Smooth muscle cell (in vitro differentiated cells): Measurements from ENCODE around the gene A1BG. TPM values are rescaled to one million over a fixed set of nuclear protein-coding genes. Genes with fewer than 3 reads are reported as not detected.

Source experiments
- DNase-seq: peaks from one replicate; lab custom pipeline; 2025; ENCODE audit not compliant: unreplicated experiment; lab: John Stamatoyannopoulos, UW
- H2AFZ ChIP-seq: fragments of 200-600 bp; sonication (generic); 2 replicates; pipeline ENCODE4 v1.6.0; 2016; ENCODE audit warnings: antibody characterized with exemption, low read depth, mild to moderate bottlenecking
- H3F3A ChIP-seq: fragments of 200-600 bp; sonication (generic); 2 replicates; pipeline ENCODE4 v1.6.0; 2017; ENCODE audit warnings: antibody characterized with exemption, low read depth
- H3K27ac ChIP-seq: fragments of 200-600 bp; sonication (generic); 2 replicates; pipeline ENCODE4 v1.5.1; 2016; ENCODE audit warnings: low read depth, mild to moderate bottlenecking
- H3K27me3 ChIP-seq: fragments of 200-600 bp; sonication (generic); 2 replicates; pipeline ENCODE4 v1.6.1; 2016; ENCODE audit warnings: low read depth, mild to moderate bottlenecking
- H3K36me3 ChIP-seq: fragments of 200-600 bp; sonication (generic); 2 replicates; pipeline ENCODE4 v1.5.1; 2016; ENCODE audit warnings: low read depth
- H3K4me1 ChIP-seq: fragments of 200-600 bp; sonication (generic); 2 replicates; pipeline ENCODE4 v1.5.1; 2016; ENCODE audit warnings: low read depth
- H3K4me2 ChIP-seq: fragments of 200-600 bp; sonication (generic); 2 replicates; pipeline ENCODE4 v1.6.0; 2016; ENCODE audit warnings: mild to moderate bottlenecking
- H3K4me3 ChIP-seq: fragments of 200-600 bp; sonication (generic); 2 replicates; pipeline ENCODE4 v1.5.1; 2016; ENCODE audit warnings: mild to moderate bottlenecking
- H3K79me2 ChIP-seq: fragments of 200-600 bp; sonication (generic); 2 replicates; pipeline ENCODE4 v1.6.0; 2016; ENCODE audit warnings: low read depth, mild to moderate bottlenecking
- H3K9ac ChIP-seq: fragments of 200-600 bp; sonication (generic); 2 replicates; pipeline ENCODE4 v1.6.0; 2016; ENCODE audit warnings: low read depth
- H3K9me3 ChIP-seq: fragments of 200-600 bp; sonication (generic); replicated peaks from 2 replicates; pipeline ENCODE4 v1.5.1; 2016; ENCODE audit warnings: low read depth
- H4K20me1 ChIP-seq: fragments of 200-600 bp; sonication (generic); 2 replicates; pipeline ENCODE4 v1.6.0; 2016; ENCODE audit warnings: low read depth
- CTCF ChIP-seq: fragments of 200-600 bp; sonication (generic); IDR thresholded peaks from 2 replicates; pipeline ENCODE4 v1.5.1; 2017; ENCODE audit warnings: borderline replicate concordance, mild to moderate bottlenecking, antibody characterized with exemption; ENCODE audit not compliant: insufficient read depth, poor library complexity, severe bottlenecking
- WGBS: methylation state at CpG from one replicate; pipeline ENCODE4 v1.1.7; 2016; ENCODE audit warnings: low lambda C conversion rate; 5-methylcytosine and 5-hydroxymethylcytosine counted together
- microRNA-seq: library from miRNA; unstranded; fragments of <30 nt; microRNA quantifications from one replicate; pipeline ENCODE4, GENCODE V29; 2016; ENCODE audit warnings: borderline number of aligned reads
- polyA plus RNA-seq: library from polyadenylated mRNA; unstranded; fragments of >200 nt; fragmentation: Nextera tagmentation; extraction: Ambion mirVana; gene quantifications from 2 replicates; pipeline ENCODE4 v1.2.1, GENCODE V29; 2016
- small RNA-seq: library from RNA; depleted of rRNA; stranded (forward); fragments of <200 nt; gene quantifications from one replicate; pipeline ENCODE3, GENCODE V24; 2014
- total RNA-seq: library from RNA; depleted of rRNA; stranded (reverse); fragments of >200 nt; gene quantifications from 2 replicates; pipeline ENCODE4 v1.2.3, GENCODE V29; 2014

A1BG gene
- total and polyA plus RNA-seq, 2 experiments from 2014 or later: 77.8 to 133 TPM

DNA sequence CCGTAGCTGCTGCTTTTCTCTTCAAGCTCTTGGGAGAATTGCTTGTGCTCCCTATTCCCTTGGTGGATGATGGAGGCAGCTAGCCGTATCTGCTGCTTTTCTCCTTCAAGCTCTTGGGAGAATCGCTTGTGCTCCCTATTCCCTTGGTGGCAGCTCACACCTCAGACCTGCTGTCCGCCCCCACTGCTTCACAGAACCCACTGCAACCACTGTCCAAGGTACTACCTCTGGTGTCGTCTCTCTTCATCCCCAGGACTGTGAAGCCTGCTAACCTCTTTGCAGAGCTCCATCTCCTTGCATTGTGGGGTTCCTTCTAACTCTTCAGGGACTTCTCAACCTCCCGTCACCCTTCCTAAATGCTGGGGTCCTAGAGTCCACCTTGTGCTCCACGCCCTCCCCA is 52.7 kb downstream of the A1BG start:
- no peak overlapping the region for H3K4me2 ChIP-seq
- H3K4me1 ChIP-seq: peaks cover 4% of the 10 kb centered on the region
- no peak overlapping the region for H3K9ac ChIP-seq
- WGBS: 98% methylated on average over 7 of the region's 7 CpGs
- peaks cover 33% of the 10 kb centered on the region for H4K20me1 ChIP-seq
- H3K9me3 ChIP-seq: no peaks in the 10 kb centered on the region
- no peak for TF ChIP-seq CTCF
- H3F3A ChIP-seq: peaks cover 6% of the 10 kb centered on the region
- no peak overlapping the region for H3K27ac ChIP-seq
- peaks cover 22% of the 10 kb centered on the region for H3K79me2 ChIP-seq
- no peak overlapping the region for H3K4me3 ChIP-seq
- H3K27me3 ChIP-seq: no peaks in the 10 kb centered on the region
- no peak for DNase-seq
- H3K36me3 ChIP-seq: peaks cover 6% of the 10 kb centered on the region
- H2AFZ ChIP-seq: no peak overlapping the region

DNA sequence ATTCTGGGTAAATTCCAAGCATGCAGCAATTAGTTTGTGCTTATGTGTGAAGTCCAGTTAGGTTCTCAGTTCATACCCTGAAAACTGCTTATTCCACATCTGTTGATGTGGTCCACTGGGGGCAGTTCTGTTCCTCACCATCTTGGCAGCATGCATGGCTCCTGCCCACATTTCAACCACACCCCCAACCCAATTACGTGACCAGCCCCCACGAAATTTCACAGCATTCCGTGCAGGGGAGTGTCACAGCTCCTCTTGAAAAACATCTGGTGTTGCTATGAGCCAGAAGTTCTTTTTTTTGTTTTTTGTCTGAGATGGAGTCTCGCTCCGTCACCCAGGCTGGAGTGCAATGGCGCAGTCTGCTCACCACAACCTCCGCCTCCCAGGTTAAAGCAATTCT is 57.2 kb downstream of the A1BG start:
- Histone ChIP-seq H3K9me3 (no peaks in the 10 kb centered on the region), H2AFZ (no peak overlapping the region), H3K27me3 (no peaks in the 10 kb centered on the region), H3K79me2 (peaks cover 16% of the 10 kb centered on the region), H3K4me3 (no peak overlapping the region), H3K9ac (no peak overlapping the region), H3K4me2 (no peak overlapping the region), H3K27ac (no peak overlapping the region), H3K36me3 (peaks cover 46% of the 10 kb centered on the region), H3F3A (peaks cover 5% of the 10 kb centered on the region), H3K4me1 (no peaks in the 10 kb centered on the region), H4K20me1 (peaks cover 28% of the 10 kb centered on the region)
- no peak for DNase-seq
- no peak for TF ChIP-seq CTCF
- 97% methylated on average over 7 of the region's 7 CpGs for WGBS

Small RNA genes within 50 kb of the gene (microRNA-seq; reads per million reads assigned to microRNA genes)
- gene MIR4754: not detected
- not detected for gene MIR6806

Small RNA genes within 50 kb of the gene (small RNA-seq; reads per million reads assigned to genes)
- gene MIR4754 (not detected), gene MIR6806 (not detected), gene RNA5SP473 (0.32 reads per million, percentile 7 among the genes with 10 or more reads in this experiment)

Other genes starting within 250 kb of the A1BG start
- 14.3 and 22.3 TPM in 2 replicates for gene ZNF329, start 202.7 kb downstream of the A1BG start, total RNA-seq
- 2.3 and 4.4 TPM in 2 replicates for gene ZNF329, start 202.7 kb downstream of the A1BG start, polyA plus RNA-seq
- gene ZNF274, start 170.4 kb downstream of the A1BG start, total RNA-seq: 23.8 and 29.2 TPM in 2 replicates
- 27.2 and 29.5 TPM in 2 replicates for gene ZNF274, start 170.4 kb downstream of the A1BG start, polyA plus RNA-seq
- 25.6 and 144 TPM in 2 replicates for gene ZNF544, start 124.6 kb downstream of the A1BG start, total RNA-seq
- gene ZNF544, start 124.6 kb downstream of the A1BG start, polyA plus RNA-seq: 12.9 and 21.4 TPM in 2 replicates
- gene ZNF8, start 74.5 kb downstream of the A1BG start, total RNA-seq: 6.6 and 7.8 TPM in 2 replicates
- gene ZNF8, start 74.5 kb downstream of the A1BG start, polyA plus RNA-seq: 1.1 and 1.8 TPM in 2 replicates
- gene ERVK3-1, start 48.1 kb downstream of the A1BG start, total RNA-seq: 46.4 and 93.9 TPM in 2 replicates
- 46.5 and 57.7 TPM in 2 replicates for gene ERVK3-1, start 48.1 kb downstream of the A1BG start, polyA plus RNA-seq
- 1.7 and 2.2 TPM in 2 replicates for gene ZSCAN22, start 26.5 kb downstream of the A1BG start, total RNA-seq
- 2.4 and 2.5 TPM in 2 replicates for gene ZSCAN22, start 26.5 kb downstream of the A1BG start, polyA plus RNA-seq
- 0.58 and 1.3 TPM in 2 replicates for gene ZNF497, start 9.3 kb upstream of the A1BG start, total RNA-seq
- 4.6 and 6.1 TPM in 2 replicates for gene ZNF497, start 9.3 kb upstream of the A1BG start, polyA plus RNA-seq
- 4.4 and 5.9 TPM in 2 replicates for gene ZNF837, start 27.5 kb upstream of the A1BG start, total RNA-seq
- gene ZNF837, start 27.5 kb upstream of the A1BG start, polyA plus RNA-seq: 7.8 and 8.4 TPM in 2 replicates
- 1,602 and 1,773 TPM in 2 replicates for gene RPS5, start 33.8 kb upstream of the A1BG start, total RNA-seq
- 650 and 684 TPM in 2 replicates for gene RPS5, start 33.8 kb upstream of the A1BG start, polyA plus RNA-seq
- gene RNF225, start 42.2 kb upstream of the A1BG start, total RNA-seq: not detected in 2 replicates
- 0.96 and 2.2 TPM in 2 replicates for gene RNF225, start 42.2 kb upstream of the A1BG start, polyA plus RNA-seq
- 5.0 and 16.9 TPM in 2 replicates for gene ZNF584, start 55.2 kb upstream of the A1BG start, total RNA-seq
- gene ZNF584, start 55.2 kb upstream of the A1BG start, polyA plus RNA-seq: 9.1 and 12.7 TPM in 2 replicates
- 0.63 and 2.3 TPM in 2 replicates for gene ZNF132, start 86.7 kb upstream of the A1BG start, total RNA-seq
- 0.40 and 0.69 TPM in 2 replicates for gene ZNF132, start 86.7 kb upstream of the A1BG start, polyA plus RNA-seq
- 3.1 and 3.3 TPM in 2 replicates for gene ZNF324B, start 98.1 kb upstream of the A1BG start, total RNA-seq
- gene ZNF324B, start 98.1 kb upstream of the A1BG start, polyA plus RNA-seq: 1.5 and 2.6 TPM in 2 replicates
- 4.4 and 8.8 TPM in 2 replicates for gene ZNF324, start 113.6 kb upstream of the A1BG start, total RNA-seq
- 9.0 and 10.2 TPM in 2 replicates for gene ZNF324, start 113.6 kb upstream of the A1BG start, polyA plus RNA-seq
- gene ZNF446, start 122.9 kb upstream of the A1BG start, total RNA-seq: 6.6 and 9.5 TPM in 2 replicates
- 9.0 and 10.5 TPM in 2 replicates for gene ZNF446, start 122.9 kb upstream of the A1BG start, polyA plus RNA-seq
- 0.54 and 6.6 TPM in 2 replicates for gene SLC27A5, start 158.5 kb upstream of the A1BG start, total RNA-seq
- gene SLC27A5, start 158.5 kb upstream of the A1BG start, polyA plus RNA-seq: 7.4 and 7.5 TPM in 2 replicates
- 5.1 and 8.7 TPM in 2 replicates for gene ZBTB45, start 166.3 kb upstream of the A1BG start, total RNA-seq
- 23.7 and 25.1 TPM in 2 replicates for gene ZBTB45, start 166.3 kb upstream of the A1BG start, polyA plus RNA-seq
- gene TRIM28, start 190.6 kb upstream of the A1BG start, total RNA-seq: 144 and 148 TPM in 2 replicates
- gene TRIM28, start 190.6 kb upstream of the A1BG start, polyA plus RNA-seq: 178 and 193 TPM in 2 replicates
- 132 and 153 TPM in 2 replicates for gene CHMP2A, start 201.6 kb upstream of the A1BG start, total RNA-seq
- 213 and 228 TPM in 2 replicates for gene CHMP2A, start 201.6 kb upstream of the A1BG start, polyA plus RNA-seq
- gene UBE2M, start 205.1 kb upstream of the A1BG start, total RNA-seq: 30.7 and 45.9 TPM in 2 replicates
- gene UBE2M, start 205.1 kb upstream of the A1BG start, polyA plus RNA-seq: 118 and 126 TPM in 2 replicates
- gene MZF1, start 219.8 kb upstream of the A1BG start, total RNA-seq: 12.2 and 18.7 TPM in 2 replicates
- gene MZF1, start 219.8 kb upstream of the A1BG start, polyA plus RNA-seq: 10.2 and 18.5 TPM in 2 replicates